NT2/D1 (cell line): ENCODE measurements around the gene NKAIN2.

Source experiments
- YY1 ChIP-seq: IDR thresholded peaks from 2 replicates; pipeline ENCODE4 v1.6.1; 2011; ENCODE audit not compliant: insufficient read length, insufficient read depth
- ZNF274 ChIP-seq: IDR thresholded peaks from 2 replicates; pipeline ENCODE4 v1.6.1; 2011; ENCODE audit warnings: mild to moderate bottlenecking, low read depth, low read length

GRCh38 chr6:124036384-124036783, 232.7 kb downstream of the NKAIN2 start:
- no peak for TF ChIP-seq ZNF274
- no peak for TF ChIP-seq YY1
